DOHH2 (cell line): ENCODE measurements around the gene CD300H.

Experiments used
- H3F3A ChIP-seq: fragments of 200-600 bp; sonication (generic), shearing (Covaris generic); 2 replicates; pipeline ENCODE4 v1.6.0; 2016; ENCODE audit warnings: antibody characterized with exemption, mild to moderate bottlenecking; ENCODE audit not compliant: control insufficient read depth, insufficient read depth
- H3K27ac ChIP-seq: fragments of 200-600 bp; sonication (generic); 2 replicates; pipeline ENCODE4 v1.5.1; 2014; ENCODE audit warnings: low read depth, mild to moderate bottlenecking, low read length, moderate library complexity
- H3K27me3 ChIP-seq: fragments of 200-600 bp; sonication (generic); 2 replicates; pipeline ENCODE4 v1.6.1; 2014; ENCODE audit warnings: mild to moderate bottlenecking, low read length, mixed read lengths; ENCODE audit not compliant: control insufficient read depth
- H3K36me3 ChIP-seq: fragments of 200-600 bp; sonication (generic); 2 replicates; pipeline ENCODE4 v1.6.1; 2014; ENCODE audit warnings: mild to moderate bottlenecking, low read length, moderate library complexity, mixed read lengths; ENCODE audit not compliant: control insufficient read depth
- H3K4me1 ChIP-seq: fragments of 200-600 bp; sonication (generic); 2 replicates; pipeline ENCODE4 v1.6.1; 2014; ENCODE audit warnings: mild to moderate bottlenecking, low read length, mixed read lengths; ENCODE audit not compliant: control insufficient read depth
- H3K4me2 ChIP-seq: fragments of 200-600 bp; sonication (generic); 2 replicates; pipeline ENCODE4 v1.6.0; 2014; ENCODE audit warnings: mild to moderate bottlenecking, low read length, moderate library complexity
- H3K4me3 ChIP-seq: fragments of 200-600 bp; sonication (generic); 2 replicates; pipeline ENCODE4 v1.5.1; 2014; ENCODE audit warnings: mild to moderate bottlenecking, low read length, mixed read lengths
- H3K79me2 ChIP-seq: fragments of 200-600 bp; sonication (generic); 2 replicates; pipeline ENCODE4 v1.6.1; 2014; ENCODE audit warnings: mild to moderate bottlenecking, low read length, mixed read lengths; ENCODE audit not compliant: control insufficient read depth
- H3K9me2 ChIP-seq: fragments of 200-600 bp; sonication (generic); replicated peaks from 2 replicates; pipeline ENCODE4 v1.6.1; 2014; ENCODE audit warnings: mild to moderate bottlenecking, low read length, mixed read lengths; ENCODE audit not compliant: control insufficient read depth
- H3K9me3 ChIP-seq: fragments of 200-600 bp; sonication (generic); 2 replicates; pipeline ENCODE4 v1.6.1; 2014; ENCODE audit warnings: antibody characterized with exemption, low read length, mixed read lengths; ENCODE audit not compliant: control insufficient read depth, insufficient read depth
- H4K20me1 ChIP-seq: fragments of 200-600 bp; sonication (generic); 2 replicates; pipeline ENCODE4 v1.6.0; 2014; ENCODE audit warnings: low read depth, mild to moderate bottlenecking, antibody characterized with exemption, low read length, moderate library complexity; ENCODE audit not compliant: control insufficient read depth, insufficient read depth
- CTCF ChIP-seq: fragments of 200-600 bp; sonication (generic); IDR thresholded peaks from one replicate; pipeline ENCODE4 v1.5.1; 2014; ENCODE audit warnings: antibody characterized with exemption, mild to moderate bottlenecking, low read depth, low read length; ENCODE audit not compliant: poor library complexity, severe bottlenecking
- EZH2phosphoT487 ChIP-seq: fragments of 200-600 bp; sonication (generic); IDR thresholded peaks from 2 replicates; pipeline ENCODE4 v1.6.1; 2017; ENCODE audit warnings: borderline replicate concordance, mild to moderate bottlenecking, antibody characterized with exemption, low read length, moderate library complexity, mixed read lengths

Gene CD300H

GRCh38 chr17:74531231-74531761 is 36.0 kb downstream of the CD300H start, which contains the start of gene CD300LB:
CD300LB (minus strand) TSS chr17:74531475; CDS start chr17:74531350, 125 bp downstream.
- TF ChIP-seq CTCF (no peak), EZH2phosphoT487 (no peak)
- H3K9me2 ChIP-seq = no peaks in the 10 kb centered on the region
- no peak within 1 kb of the TSS for H3K27ac ChIP-seq
- H3K4me3 ChIP-seq = no peak within 1 kb of the TSS
- H3K9me3 ChIP-seq = no peaks in the 10 kb centered on the region
- H3F3A ChIP-seq = no peaks in the 10 kb centered on the region
- no peak within 1 kb of the TSS for H3K4me2 ChIP-seq
- H3K36me3 ChIP-seq = no peaks in the 10 kb centered on the region
- no peaks in the 10 kb centered on the region for H3K27me3 ChIP-seq
- no peaks in the 10 kb centered on the region for H4K20me1 ChIP-seq
- H3K79me2 ChIP-seq = no peaks in the 10 kb centered on the region
- H3K4me1 ChIP-seq = peaks cover 4% of the 10 kb centered on the region

- Histone ChIP-seq H3K36me3 (no peaks in the 10 kb centered on the region), H3K79me2 (no peaks in the 10 kb centered on the region), H3K4me1 (peaks cover 4% of the 10 kb centered on the region), H3K27me3 (no peaks in the 10 kb centered on the region), H3K27ac (no peak overlapping the region), H3K4me2 (no peak overlapping the region), H3K9me3 (no peaks in the 10 kb centered on the region), H3K4me3 (no peak overlapping the region), H4K20me1 (no peaks in the 10 kb centered on the region), H3K9me2 (no peaks in the 10 kb centered on the region), H3F3A (no peaks in the 10 kb centered on the region)
- TF ChIP-seq CTCF = no peak
- no peak for TF ChIP-seq EZH2phosphoT487
Measured at GRCh38 chr17:74530831-74531150, 36.5 kb downstream of the CD300H start.

GRCh38 chr17:74529243-74529642 is 38.1 kb downstream of the CD300H start:
- no peaks in the 10 kb centered on the region for H3K79me2 ChIP-seq
- no peaks in the 10 kb centered on the region for H3K9me3 ChIP-seq
- H3K4me3 ChIP-seq = no peak overlapping the region
- H3K4me1 ChIP-seq = peaks cover 4% of the 10 kb centered on the region
- H4K20me1 ChIP-seq = no peaks in the 10 kb centered on the region
- H3K27ac ChIP-seq = no peak overlapping the region
- no peaks in the 10 kb centered on the region for H3F3A ChIP-seq
- TF ChIP-seq EZH2phosphoT487 (no peak), CTCF (no peak)
- H3K4me2 ChIP-seq = no peak overlapping the region
- no peaks in the 10 kb centered on the region for H3K36me3 ChIP-seq
- no peaks in the 10 kb centered on the region for H3K9me2 ChIP-seq
- H3K27me3 ChIP-seq = no peaks in the 10 kb centered on the region
